ENCODE measurements around the gene RASA3.

The RASA3 gene

GRCh38 chr13:114155926-114156883, 23.8 kb upstream of the RASA3 start:
- 88 to 90% methylated on average over 10 of the region's 19 CpGs for WGBS, 2 experiments
- H3K9me3 ChIP-seq (ENCODE audit: control insufficient read depth, low read length): no peaks in the 10 kb centered on the region
- H3K27me3 ChIP-seq (ENCODE audit: control insufficient read depth, insufficient read depth, low read length, poor library complexity, severe bottlenecking): no peaks in the 10 kb centered on the region
- H3K36me3 ChIP-seq (ENCODE audit: control insufficient read depth, insufficient read depth, low read length): no peaks in the 10 kb centered on the region
- H3K4me3 ChIP-seq (ENCODE audit: insufficient read depth, low read depth, low read length): no peak overlapping the region
- no peaks in the 10 kb centered on the region for H3K4me1 ChIP-seq (ENCODE audit: control insufficient read depth, insufficient read depth, low read length)
- H3K27ac ChIP-seq (ENCODE audit: insufficient read depth, low read depth, low read length, poor library complexity, severe bottlenecking): no peak overlapping the region

DNA sequence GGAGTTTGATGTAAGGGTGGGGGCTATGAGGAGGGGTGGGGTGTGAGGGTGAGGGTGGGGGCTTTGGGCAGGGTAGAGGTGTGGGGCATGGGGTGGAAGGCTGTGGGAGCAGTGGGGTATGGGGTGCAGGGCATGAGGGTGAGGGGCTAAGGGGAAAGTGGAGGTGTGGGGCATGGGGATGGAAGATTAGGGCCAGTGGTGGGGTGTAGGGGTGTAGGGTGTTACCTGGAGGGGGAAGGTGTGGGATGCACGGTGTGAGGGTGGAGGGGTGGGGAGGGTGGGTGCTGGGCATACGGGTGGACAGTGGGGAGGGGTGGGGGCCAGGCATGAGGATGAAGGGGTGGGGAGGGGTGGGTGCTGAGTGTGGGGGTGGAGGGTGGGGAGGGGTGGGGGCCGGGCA, 22.9 kb upstream of the RASA3 start:
- WGBS, 2 experiments: no CpG with 5 or more reads among the region's 3 CpGs
- Histone ChIP-seq H3K9me3 (ENCODE audit: control insufficient read depth, low read length) (no peaks in the 10 kb centered on the region), H3K4me1 (ENCODE audit: control insufficient read depth, insufficient read depth, low read length) (no peaks in the 10 kb centered on the region), H3K27me3 (ENCODE audit: control insufficient read depth, insufficient read depth, low read length, poor library complexity, severe bottlenecking) (no peaks in the 10 kb centered on the region), H3K4me3 (ENCODE audit: insufficient read depth, low read depth, low read length) (no peak overlapping the region), H3K36me3 (ENCODE audit: control insufficient read depth, insufficient read depth, low read length) (no peaks in the 10 kb centered on the region), H3K27ac (ENCODE audit: insufficient read depth, low read depth, low read length, poor library complexity, severe bottlenecking) (no peak overlapping the region)

GRCh38 chr13:114154476-114154875, 22.1 kb upstream of the RASA3 start:
- no peaks in the 10 kb centered on the region for H3K27me3 ChIP-seq (ENCODE audit: control insufficient read depth, insufficient read depth, low read length, poor library complexity, severe bottlenecking)
- no peaks in the 10 kb centered on the region for H3K4me1 ChIP-seq (ENCODE audit: control insufficient read depth, insufficient read depth, low read length)
- no peaks in the 10 kb centered on the region for H3K36me3 ChIP-seq (ENCODE audit: control insufficient read depth, insufficient read depth, low read length)
- H3K4me3 ChIP-seq (ENCODE audit: insufficient read depth, low read depth, low read length): no peak overlapping the region
- no peaks in the 10 kb centered on the region for H3K9me3 ChIP-seq (ENCODE audit: control insufficient read depth, low read length)
- H3K27ac ChIP-seq (ENCODE audit: insufficient read depth, low read depth, low read length, poor library complexity, severe bottlenecking): no peak overlapping the region
- 93 to 94% methylated on average over 9 of the region's 9 CpGs for WGBS, 2 experiments

GRCh38 chr13:114153485-114154080, 21.2 kb upstream of the RASA3 start:
- H3K27ac ChIP-seq (ENCODE audit: insufficient read depth, low read depth, low read length, poor library complexity, severe bottlenecking): no peak overlapping the region
- H3K4me1 ChIP-seq (ENCODE audit: control insufficient read depth, insufficient read depth, low read length): no peaks in the 10 kb centered on the region
- H3K36me3 ChIP-seq (ENCODE audit: control insufficient read depth, insufficient read depth, low read length): no peaks in the 10 kb centered on the region
- H3K27me3 ChIP-seq (ENCODE audit: control insufficient read depth, insufficient read depth, low read length, poor library complexity, severe bottlenecking): no peaks in the 10 kb centered on the region
- 95% methylated on average over 6 of the region's 6 CpGs for WGBS, 2 experiments
- H3K9me3 ChIP-seq (ENCODE audit: control insufficient read depth, low read length): no peaks in the 10 kb centered on the region
- no peak overlapping the region for H3K4me3 ChIP-seq (ENCODE audit: insufficient read depth, low read depth, low read length)

- Histone ChIP-seq H3K27ac (ENCODE audit: insufficient read depth, low read depth, low read length, poor library complexity, severe bottlenecking) (no peak overlapping the region), H3K4me1 (ENCODE audit: control insufficient read depth, insufficient read depth, low read length) (no peaks in the 10 kb centered on the region), H3K4me3 (ENCODE audit: insufficient read depth, low read depth, low read length) (no peak overlapping the region), H3K9me3 (ENCODE audit: control insufficient read depth, low read length) (no peaks in the 10 kb centered on the region), H3K27me3 (ENCODE audit: control insufficient read depth, insufficient read depth, low read length, poor library complexity, severe bottlenecking) (no peaks in the 10 kb centered on the region), H3K36me3 (ENCODE audit: control insufficient read depth, insufficient read depth, low read length) (no peaks in the 10 kb centered on the region)
- WGBS, 2 experiments: 65 to 70% methylated on average over 20 of the region's 20 CpGs
These were observed 20.5 kb upstream of the RASA3 start for GRCh38 chr13:114152831-114153371.

GRCh38 chr13:114152285-114152645, 19.8 kb upstream of the RASA3 start:
- H3K4me3 ChIP-seq (ENCODE audit: insufficient read depth, low read depth, low read length): no peak overlapping the region
- H3K27ac ChIP-seq (ENCODE audit: insufficient read depth, low read depth, low read length, poor library complexity, severe bottlenecking): no peak overlapping the region
- WGBS, 2 experiments: 87 to 89% methylated on average over 7 of the region's 7 CpGs
- H3K27me3 ChIP-seq (ENCODE audit: control insufficient read depth, insufficient read depth, low read length, poor library complexity, severe bottlenecking): no peaks in the 10 kb centered on the region
- H3K4me1 ChIP-seq (ENCODE audit: control insufficient read depth, insufficient read depth, low read length): no peaks in the 10 kb centered on the region
- no peaks in the 10 kb centered on the region for H3K36me3 ChIP-seq (ENCODE audit: control insufficient read depth, insufficient read depth, low read length)
- no peaks in the 10 kb centered on the region for H3K9me3 ChIP-seq (ENCODE audit: control insufficient read depth, low read length)

DNA sequence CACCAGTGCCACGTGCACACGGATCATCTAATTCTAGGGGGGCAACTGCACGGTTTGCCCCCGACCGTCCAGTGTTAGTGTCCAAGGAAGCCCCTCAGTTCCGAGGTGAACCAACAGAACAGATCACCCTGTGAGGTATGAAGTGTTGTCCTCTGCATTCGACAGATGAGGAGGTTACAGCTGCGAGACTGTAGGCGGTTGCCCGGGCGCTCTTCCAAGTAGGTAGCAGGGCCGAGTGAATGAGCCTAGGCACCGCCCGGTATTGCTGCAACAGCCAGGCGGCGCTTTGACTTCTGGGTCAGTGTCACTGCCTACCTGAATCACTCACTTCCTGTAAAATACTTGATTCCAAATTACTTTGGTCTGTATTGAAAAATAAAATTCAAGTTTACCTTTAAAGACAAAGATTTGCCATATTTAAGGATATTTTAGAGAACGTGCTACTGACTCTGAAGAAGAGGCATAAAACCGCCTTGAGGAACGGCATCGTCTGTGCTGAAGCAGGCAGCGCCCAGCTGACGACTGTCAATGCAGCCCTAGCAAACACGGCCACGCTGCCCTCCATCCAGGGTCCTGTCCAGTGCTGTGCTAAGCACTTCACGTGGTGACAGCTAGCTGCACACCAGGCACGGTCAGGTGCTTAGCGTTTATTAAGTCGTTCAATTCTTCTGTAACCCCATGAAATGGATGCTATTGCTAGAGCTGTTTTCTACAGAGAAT, 19.3 kb upstream of the RASA3 start:
- 93 to 94% methylated on average over 28 of the region's 28 CpGs for WGBS, 2 experiments
- Histone ChIP-seq H3K36me3 (ENCODE audit: control insufficient read depth, insufficient read depth, low read length) (no peaks in the 10 kb centered on the region), H3K9me3 (ENCODE audit: control insufficient read depth, low read length) (no peaks in the 10 kb centered on the region), H3K4me3 (ENCODE audit: insufficient read depth, low read depth, low read length) (no peak overlapping the region), H3K27me3 (ENCODE audit: control insufficient read depth, insufficient read depth, low read length, poor library complexity, severe bottlenecking) (no peaks in the 10 kb centered on the region), H3K27ac (ENCODE audit: insufficient read depth, low read depth, low read length, poor library complexity, severe bottlenecking) (no peak overlapping the region), H3K4me1 (ENCODE audit: control insufficient read depth, insufficient read depth, low read length) (no peaks in the 10 kb centered on the region)

- Histone ChIP-seq H3K27me3 (ENCODE audit: control insufficient read depth, insufficient read depth, low read length, poor library complexity, severe bottlenecking) (no peaks in the 10 kb centered on the region), H3K36me3 (ENCODE audit: control insufficient read depth, insufficient read depth, low read length) (no peaks in the 10 kb centered on the region), H3K27ac (ENCODE audit: insufficient read depth, low read depth, low read length, poor library complexity, severe bottlenecking) (no peak overlapping the region), H3K4me1 (ENCODE audit: control insufficient read depth, insufficient read depth, low read length) (no peaks in the 10 kb centered on the region), H3K4me3 (ENCODE audit: insufficient read depth, low read depth, low read length) (no peak overlapping the region), H3K9me3 (ENCODE audit: control insufficient read depth, low read length) (no peaks in the 10 kb centered on the region)
- 89 to 93% methylated on average over 10 of the region's 10 CpGs for WGBS, 2 experiments
These were observed 18.6 kb upstream of the RASA3 start for GRCh38 chr13:114151031-114151430.

DNA sequence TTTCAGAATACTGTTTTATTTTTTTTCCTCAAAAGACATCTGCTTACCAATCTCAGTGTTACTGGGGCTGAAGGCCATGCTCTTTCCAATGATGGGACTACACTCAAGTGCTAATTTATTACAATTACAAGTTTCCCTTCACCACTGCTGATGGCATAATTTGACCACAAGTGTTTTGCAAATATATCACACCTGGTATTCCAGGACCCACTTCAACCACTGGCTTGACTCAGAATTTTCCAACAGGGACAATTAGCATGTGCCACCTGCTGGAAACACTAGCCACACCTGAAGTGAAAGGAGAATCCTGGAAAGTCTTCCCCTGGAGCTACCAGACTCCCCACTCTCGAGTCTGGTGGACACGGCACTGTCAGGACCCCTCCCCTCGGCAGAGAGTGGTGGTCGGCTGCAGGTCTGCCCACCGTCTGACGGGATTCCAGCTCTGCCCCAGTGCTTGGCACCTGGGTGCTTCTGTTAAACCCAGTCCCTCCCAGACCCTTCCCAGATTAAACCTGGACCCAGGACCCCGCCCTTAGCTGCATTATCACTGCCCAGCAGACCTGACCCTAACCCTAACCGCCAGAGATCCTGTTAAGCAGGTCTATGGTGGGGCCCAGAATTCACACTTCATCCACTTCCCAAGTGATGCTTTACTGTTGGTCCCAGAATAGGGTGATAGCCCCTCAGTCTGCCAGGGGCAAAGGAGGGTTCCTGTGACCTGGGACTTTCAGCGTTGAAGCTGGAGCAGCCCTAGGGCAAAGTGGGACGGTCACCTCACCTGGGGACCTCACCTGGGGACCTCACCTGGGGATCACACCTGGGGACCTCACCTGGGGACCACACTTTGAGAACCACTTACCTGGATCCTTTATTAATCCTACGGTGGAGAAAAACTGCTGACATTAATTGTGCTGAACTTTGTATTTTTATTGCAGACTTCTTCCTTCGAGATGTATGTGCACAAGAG, 17.6 kb upstream of the RASA3 start:
- H3K4me1 ChIP-seq (ENCODE audit: control insufficient read depth, insufficient read depth, low read length): no peaks in the 10 kb centered on the region
- H3K36me3 ChIP-seq (ENCODE audit: control insufficient read depth, insufficient read depth, low read length): no peaks in the 10 kb centered on the region
- no peaks in the 10 kb centered on the region for H3K9me3 ChIP-seq (ENCODE audit: control insufficient read depth, low read length)
- no peak overlapping the region for H3K4me3 ChIP-seq (ENCODE audit: insufficient read depth, low read depth, low read length)
- whole genome bisulfite sequencing, 2 experiments: 92 to 93% methylated on average over 11 to 12 of the region's 12 CpGs
- H3K27ac ChIP-seq (ENCODE audit: insufficient read depth, low read depth, low read length, poor library complexity, severe bottlenecking): no peak overlapping the region
- no peaks in the 10 kb centered on the region for H3K27me3 ChIP-seq (ENCODE audit: control insufficient read depth, insufficient read depth, low read length, poor library complexity, severe bottlenecking)
